ENCODE measurements around the gene FBXL4.

Gene FBXL4

GRCh38 chr6:98824162-98824901 lies 123.4 kb downstream of the FBXL4 start:
- no peak for DNase-seq

- no peak for DNase-seq
These were observed 124.2 kb downstream of the FBXL4 start for GRCh38 chr6:98823428-98824161.

GRCh38 chr6:98821756-98822405 lies 125.9 kb downstream of the FBXL4 start:
- no peak for DNase-seq

Data from NCI-H1694 treated with DMSO at 0.1 percent for 48 hours (cell line).